GM19455 (cell line): ENCODE data around the gene CA14.
"Not testable (repeated sequence)": the region's sequence is repeated elsewhere in the genome, so short reads cannot be mapped to it uniquely, and the experiment has no call there.

ENCODE experiments used
- ATAC-seq: cut with Tn5 transposase; IDR thresholded peaks from one replicate; pipeline ENCODE4 v1.9.1; 2021; ENCODE audit not compliant: unreplicated experiment

The CA14 gene

GRCh38 chr1:150235852-150236613, 21.5 kb upstream of the CA14 start, which contains the start of gene ANP32E:
ANP32E (minus strand) TSS chr1:150236112; CDS start chr1:150235786, 326 bp downstream.
- ATAC-seq: peak; percentile 88

DNA sequence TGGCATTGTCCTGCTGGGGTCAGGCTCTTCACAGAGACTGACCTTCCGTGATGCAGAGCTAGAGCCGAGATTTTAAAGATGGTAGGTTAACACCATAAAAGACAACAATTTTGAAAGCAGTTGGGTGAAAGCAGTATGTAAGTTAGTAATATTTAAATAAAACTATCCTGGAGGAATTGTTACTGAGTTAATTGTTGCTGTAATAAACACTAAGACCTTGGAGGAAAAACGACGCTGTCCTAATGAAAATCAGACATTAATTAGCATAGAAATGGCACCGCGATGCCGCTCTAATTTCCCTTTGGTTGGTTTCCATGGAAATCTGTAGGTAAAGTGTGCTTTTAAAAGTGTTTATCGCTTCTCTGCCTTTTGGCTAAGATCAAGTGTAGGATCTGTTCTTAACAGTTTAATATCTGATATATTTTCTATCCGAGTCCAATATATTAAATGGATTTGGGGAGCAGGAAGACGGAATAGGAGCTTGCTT, 20.9 kb upstream of the CA14 start:
- no peak for ATAC-seq

DNA sequence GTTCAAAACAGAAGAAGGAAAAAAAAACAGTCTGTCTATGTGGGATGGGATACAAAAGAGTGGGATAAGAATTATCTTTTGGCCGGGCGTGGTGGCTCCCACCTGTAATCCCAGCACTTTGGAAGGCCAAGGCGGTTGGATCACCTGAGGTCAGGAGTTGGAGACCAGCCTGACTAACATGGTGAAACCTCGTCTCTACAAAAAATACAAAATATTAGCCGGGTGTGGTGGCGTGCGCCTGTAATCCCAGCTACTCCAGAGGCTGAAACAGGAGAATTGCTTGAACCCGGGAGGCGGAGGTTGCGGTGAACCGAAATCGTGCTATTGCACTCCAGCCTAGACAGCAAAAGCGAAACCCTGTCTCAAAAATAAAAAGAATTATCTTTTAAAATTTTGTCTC, 20.4 kb upstream of the CA14 start:
- ATAC-seq: not testable (repeated sequence)

- no peak for ATAC-seq
Observed at GRCh38 chr1:150237746-150238145, 19.8 kb upstream of the CA14 start.

GRCh38 chr1:150243003-150243402, 14.6 kb upstream of the CA14 start:
- no peak for ATAC-seq

DNA sequence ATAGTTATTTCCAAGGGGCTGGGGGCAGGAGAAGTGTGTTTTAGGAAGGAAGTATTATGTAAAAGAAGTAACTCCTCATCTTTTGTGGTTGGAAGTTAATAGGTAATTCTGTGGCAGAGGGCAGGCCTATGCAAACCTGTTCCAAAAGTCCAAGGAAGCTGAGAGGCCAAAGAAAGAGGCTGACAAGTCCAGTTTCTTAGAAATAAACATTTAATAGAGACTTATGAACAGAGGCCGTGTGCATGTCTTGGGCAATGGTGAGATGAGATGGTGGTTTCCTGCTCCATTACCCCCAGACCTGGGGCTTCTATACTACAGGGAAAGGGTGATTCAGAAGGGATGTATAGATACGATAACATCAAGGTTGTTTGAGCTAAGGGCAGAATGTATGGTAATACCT, 7.6 kb upstream of the CA14 start:
- ATAC-seq: no peak

DNA sequence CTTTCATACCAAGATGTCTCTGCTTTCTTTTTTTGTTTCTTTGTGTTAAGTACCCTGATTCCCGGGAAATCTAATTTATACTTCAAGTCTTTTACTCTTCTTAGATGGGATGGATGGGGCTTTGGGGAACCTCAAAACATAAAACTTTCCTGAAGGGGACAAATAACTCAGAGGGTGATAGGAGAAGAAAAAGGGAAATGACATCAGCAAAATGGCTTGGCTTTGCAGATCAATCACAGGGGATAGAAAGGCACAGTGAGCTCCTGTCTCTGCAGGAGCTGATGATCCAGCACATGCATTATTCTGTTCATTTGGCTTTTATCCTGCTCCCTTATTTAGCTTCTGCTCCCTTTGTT, 1.4 kb upstream of the CA14 start:
- no peak for ATAC-seq

GRCh38 chr1:150256554-150257341, 826 bp upstream of the CA14 start:
- no peak for ATAC-seq

DNA sequence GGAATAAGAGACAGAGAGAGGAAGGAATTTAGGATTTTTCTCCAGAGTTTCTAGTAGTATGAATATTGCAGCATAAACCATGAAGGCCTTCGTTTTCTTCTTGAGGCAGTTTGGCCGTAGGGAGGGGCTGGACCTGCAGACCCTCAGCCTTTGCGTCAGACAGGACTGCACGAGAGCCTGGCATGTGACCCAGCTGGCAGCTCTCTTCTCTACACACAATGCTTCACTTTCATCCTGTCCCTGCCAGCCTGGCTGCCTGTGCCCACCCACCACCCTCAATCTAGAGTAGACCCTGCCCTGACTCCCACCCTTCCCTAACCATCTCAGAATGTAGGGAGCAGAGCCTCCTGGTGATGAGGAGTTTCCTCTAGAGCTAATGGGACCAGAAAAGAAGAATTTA, 1.6 kb downstream of the CA14 start:
- ATAC-seq: no peak

DNA sequence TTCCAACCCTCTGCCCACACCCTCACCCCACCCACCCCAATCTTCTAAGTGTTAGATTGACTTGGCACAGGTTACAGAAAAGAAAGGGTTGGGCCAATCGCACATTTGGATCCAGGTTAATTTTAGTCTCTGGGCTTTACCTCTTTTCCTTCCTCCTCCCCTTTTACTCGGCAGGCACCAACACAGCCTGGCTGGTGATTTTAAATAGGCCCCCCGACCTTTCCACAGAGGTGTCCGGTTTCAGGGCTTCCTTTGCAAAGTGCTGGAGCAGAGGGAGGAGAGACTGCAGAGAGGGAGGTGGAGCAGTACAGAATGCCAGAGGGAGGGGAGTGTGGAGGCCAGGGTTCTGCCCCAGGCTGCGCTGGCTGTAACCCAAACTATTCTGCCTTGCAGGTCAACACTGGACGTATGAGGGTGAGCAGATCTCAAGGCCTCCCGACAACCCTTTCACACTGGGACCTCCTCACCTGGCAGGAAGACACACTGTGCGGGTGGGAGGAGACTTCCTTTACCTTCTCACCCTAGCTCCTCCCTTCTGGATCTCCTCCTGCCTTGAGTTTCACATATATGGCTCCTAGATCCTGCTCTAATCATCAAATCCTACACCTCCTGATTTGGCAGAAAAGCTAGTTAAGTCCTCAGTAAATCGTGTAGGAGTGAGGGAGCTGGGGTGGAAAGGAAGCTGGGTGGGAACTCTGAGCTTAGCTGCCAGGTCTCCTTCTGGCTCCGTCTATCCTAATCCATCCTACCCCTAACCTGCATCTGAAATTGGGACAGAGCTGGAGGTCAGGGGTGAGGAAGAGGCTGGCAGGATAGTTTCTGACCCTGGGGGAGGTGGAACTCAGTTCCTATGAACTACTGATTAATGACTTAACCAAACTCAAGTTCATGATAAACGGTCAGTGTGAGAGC, 2.4 kb downstream of the CA14 start:
- ATAC-seq: no peak

DNA sequence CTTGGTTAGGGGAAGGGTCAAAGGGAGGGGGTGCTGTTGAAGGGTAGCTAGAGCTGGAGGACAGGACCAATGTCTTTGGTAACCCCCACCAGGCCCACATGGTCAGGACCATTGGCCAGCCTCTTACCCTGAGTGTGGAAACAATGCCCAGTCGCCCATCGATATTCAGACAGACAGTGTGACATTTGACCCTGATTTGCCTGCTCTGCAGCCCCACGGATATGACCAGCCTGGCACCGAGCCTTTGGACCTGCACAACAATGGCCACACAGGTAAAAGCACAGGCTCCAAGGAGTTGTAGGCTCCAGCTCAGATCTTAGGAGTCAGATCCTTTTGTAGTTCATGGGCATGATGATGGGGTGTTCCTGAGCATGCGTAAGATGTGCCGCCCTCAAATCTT, 3.8 kb downstream of the CA14 start:
- no peak for ATAC-seq

GRCh38 chr1:150262388-150263320, 5.1 kb downstream of the CA14 start:
- ATAC-seq: no peak

DNA sequence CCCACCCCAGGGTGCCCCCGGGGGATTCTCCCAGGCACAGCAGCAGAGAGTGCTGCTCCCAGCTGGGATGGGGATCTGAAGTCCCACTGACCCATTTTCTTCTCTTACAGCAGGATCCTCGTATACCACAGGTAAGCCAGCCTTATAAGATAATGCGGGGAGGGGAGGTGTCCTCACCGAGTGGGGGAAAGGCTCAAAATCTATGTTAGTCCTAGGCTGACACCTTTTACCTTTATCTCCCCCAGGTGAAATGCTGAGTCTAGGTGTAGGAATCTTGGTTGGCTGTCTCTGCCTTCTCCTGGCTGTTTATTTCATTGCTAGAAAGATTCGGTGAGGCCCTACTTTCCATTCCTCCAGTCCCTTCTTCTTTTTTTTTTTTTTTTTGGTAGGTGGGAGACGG, 6.0 kb downstream of the CA14 start:
- no peak for ATAC-seq

DNA sequence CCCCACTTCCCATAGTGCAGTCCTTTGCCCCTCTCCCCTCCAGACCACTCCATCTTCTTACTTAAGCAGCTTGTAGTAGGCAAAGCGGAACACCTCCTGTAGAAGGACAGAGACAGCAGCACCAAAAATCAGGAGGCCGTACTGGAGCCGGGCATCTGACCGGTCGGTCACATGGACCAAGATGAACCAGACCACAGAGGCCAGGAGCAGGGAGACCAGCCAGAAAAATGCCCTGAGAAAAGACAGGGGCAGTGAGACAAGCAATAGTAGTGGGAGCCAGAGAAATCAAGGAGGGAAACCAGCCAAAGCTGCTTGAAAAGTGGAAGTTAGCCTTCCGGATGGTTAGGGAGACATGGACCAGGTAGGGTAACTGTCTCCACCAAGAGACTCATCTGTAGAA, 10.3 kb downstream of the CA14 start:
- no peak for ATAC-seq

- ATAC-seq: peak; percentile 4
Observed at GRCh38 chr1:150268340-150268704, 10.7 kb downstream of the CA14 start.

DNA sequence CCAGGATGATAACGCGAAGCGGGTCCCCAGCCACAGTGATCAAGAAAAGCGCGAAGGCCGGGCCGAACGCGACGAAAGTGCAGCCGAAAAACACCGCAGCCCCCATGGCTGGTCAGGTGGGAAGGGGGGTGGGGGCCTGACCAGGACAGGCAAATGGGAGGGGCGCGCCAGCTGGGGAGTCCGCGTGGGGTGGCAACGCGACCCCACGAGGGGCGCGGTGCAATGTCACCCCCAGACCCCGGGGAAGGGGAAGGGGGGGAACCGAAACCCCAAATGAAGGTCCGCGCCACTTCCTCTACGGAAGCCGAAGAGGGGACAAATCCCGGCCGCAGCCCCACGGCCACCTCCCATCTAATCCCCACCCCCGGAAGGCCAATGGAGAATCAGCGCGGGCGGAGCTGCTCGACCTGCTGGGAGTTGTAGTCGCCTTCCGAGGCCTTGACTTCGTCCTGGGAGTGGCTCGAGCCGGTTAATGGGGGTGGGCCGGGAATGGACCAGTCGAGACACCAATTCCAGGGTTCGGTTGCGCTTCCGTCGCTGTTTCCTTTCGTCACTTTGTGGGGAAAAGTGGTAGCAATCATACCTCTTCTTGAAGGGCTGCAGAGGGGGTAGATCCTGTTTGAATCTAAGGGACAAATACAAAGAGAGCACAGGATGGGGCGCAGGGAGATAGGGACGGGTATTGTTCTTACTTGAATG, 11.3 kb downstream of the CA14 start, which contains the start of gene APH1A:
TSS of gene APH1A (minus strand) at position 312 of the 699 bp plus-strand sequence. CDS start at position 106, 206 bp downstream.
- ATAC-seq: peak; percentile 94

DNA sequence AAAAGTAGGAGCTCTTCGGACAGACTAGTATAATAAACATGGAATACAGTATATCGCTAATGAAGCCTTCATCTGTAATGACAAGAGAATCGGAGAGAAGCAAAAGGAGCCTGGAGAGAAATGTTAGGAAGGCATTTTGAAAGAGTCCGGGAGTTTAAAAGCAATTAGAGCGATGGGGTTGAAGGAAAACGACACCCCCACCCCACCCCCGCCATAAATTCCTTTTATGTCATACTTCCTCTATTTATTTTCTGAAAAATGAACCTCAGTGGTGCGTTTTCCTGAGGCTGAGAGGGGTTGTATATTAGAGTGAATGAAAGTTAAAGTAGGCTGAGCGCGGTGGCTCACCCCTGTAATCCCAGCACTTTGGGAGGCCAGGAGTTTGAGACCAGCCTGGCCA, 11.9 kb downstream of the CA14 start:
- no peak for ATAC-seq

DNA sequence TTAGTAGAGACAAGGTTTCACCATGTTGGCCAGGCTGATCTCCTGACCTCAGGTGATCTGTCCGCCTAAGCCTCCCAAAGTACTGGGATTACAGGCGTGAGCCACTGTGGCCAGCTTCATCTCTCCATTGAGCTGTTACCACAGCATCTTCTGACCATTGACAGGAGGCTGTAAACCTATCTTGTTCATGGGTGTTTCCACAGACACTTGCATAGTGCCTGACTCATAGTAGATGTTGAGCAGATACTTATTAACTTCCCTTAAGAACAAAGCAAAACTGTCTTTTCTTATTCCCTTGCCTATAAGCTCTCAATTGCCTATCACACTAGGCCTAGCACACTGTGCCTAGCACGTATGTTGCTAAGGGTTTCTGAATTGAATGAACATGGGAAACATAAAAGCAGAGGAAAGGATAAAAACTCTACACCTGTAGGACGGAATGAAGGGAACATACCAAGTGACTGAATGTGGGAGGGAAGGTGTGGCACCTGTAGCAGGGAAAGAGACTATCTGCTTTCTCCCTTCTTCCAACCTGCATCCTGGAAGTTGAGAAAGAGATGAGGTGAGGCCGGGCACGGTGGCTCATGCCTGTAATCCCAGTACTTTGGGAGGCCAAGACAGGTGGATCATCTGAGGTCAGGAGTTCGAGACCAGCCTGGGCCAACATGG, 13.9 kb downstream of the CA14 start:
- no peak for ATAC-seq

- no peak for ATAC-seq
Observed at GRCh38 chr1:150273311-150273710, 15.7 kb downstream of the CA14 start.
